Breast epithelium (tissue), 3 donors: ENCODE data around the gene SMIM20.

ENCODE experiments used
- CTCF ChIP-seq, 3 donors: fragments of 450-650 bp; IDR thresholded peaks; one replicate each; pipeline ENCODE4 v1.5.1; 2016 to 2017; ENCODE audit warnings: antibody characterized with exemption in 3 of 3, mild to moderate bottlenecking in 3 of 3, moderate library complexity in 3 of 3
- POLR2A ChIP-seq: fragments of 450-650 bp; IDR thresholded peaks from one replicate; pipeline ENCODE4 v1.6.1; 2016; ENCODE audit warnings: antibody characterized with exemption, mild to moderate bottlenecking, moderate library complexity
- POLR2AphosphoS5 ChIP-seq, 3 donors: sonication (generic); formaldehyde crosslinking; IDR thresholded peaks; one replicate each; pipeline ENCODE4 v1.6.1; 2017; ENCODE audit warnings: antibody characterized with exemption in 3 of 3

DNA sequence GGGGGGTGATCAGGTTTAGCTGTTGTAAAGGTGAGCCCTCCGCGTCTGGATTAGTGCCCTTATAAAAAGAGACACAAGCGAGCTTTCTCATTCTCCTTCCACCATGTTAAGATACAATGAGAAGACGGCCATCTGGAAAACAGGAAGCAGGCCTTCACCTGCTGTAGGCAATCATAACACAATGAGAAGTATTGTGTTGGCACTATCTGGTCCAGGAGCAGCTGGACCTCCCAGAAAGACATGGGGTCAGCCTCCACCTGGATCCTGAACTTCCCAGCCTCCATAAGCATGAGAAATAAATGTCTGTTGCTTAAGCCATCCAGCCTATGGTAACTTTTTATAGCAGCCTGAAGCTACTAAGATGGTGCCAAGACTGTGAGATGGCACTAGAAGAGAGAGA lies 8.6 kb upstream of the SMIM20 start:
- TF ChIP-seq POLR2A (no peak), CTCF (IDR thresholded peaks at IDR 0.05) (no peak), POLR2AphosphoS5 (IDR thresholded peaks at IDR 0.05) (no peak)
